Gastroesophageal sphincter (tissue), 4 donors: ENCODE results near the gene MDM4. TPM values are rescaled to one million over a fixed set of nuclear protein-coding genes. Genes with fewer than 3 reads are reported as not detected.

Experiments used
- ATAC-seq: fragments of 150-250 bp; one replicate; pipeline ENCODE4 v1.9.1; 2016; ENCODE audit warnings: mild to moderate bottlenecking, moderate library complexity
- H3K27ac ChIP-seq, 4 donors: fragments of 200-600 bp; sonication (generic) in 3 of 4; 1 replicate in 3 of 4; 2 replicates in 1 of 4; pipeline ENCODE4 v1.5.1; 2016 to 2019
- H3K27me3 ChIP-seq: fragments of 200-600 bp; sonication (generic); one replicate; pipeline ENCODE4 v1.5.1; 2019
- H3K36me3 ChIP-seq, 2 donors: fragments of 200-600 bp; sonication (generic); one replicate each; pipeline ENCODE4 v1.5.1; 2019; ENCODE audit warnings: control low read depth in 1 of 2
- H3K4me1 ChIP-seq, 3 donors: fragments of 200-600 bp; sonication (generic); 1 replicate in 2 of 3; 2 replicates in 1 of 3; pipeline ENCODE4 v1.5.1; 2016 to 2019; ENCODE audit warnings: control low read depth in 2 of 3
- H3K4me3 ChIP-seq, 2 donors: fragments of 200-600 bp; sonication (generic); one replicate each; pipeline ENCODE4 v1.5.1; 2019; ENCODE audit warnings: mild to moderate bottlenecking in 1 of 2, moderate library complexity in 1 of 2
- H3K9me3 ChIP-seq, 3 donors: fragments of 200-600 bp; sonication (generic); one replicate each; pipeline ENCODE4 v1.5.1; 2017 to 2019; ENCODE audit warnings: control low read depth in 2 of 3
- EP300 ChIP-seq: sonication (generic); formaldehyde crosslinking; IDR thresholded peaks from one replicate; pipeline ENCODE4 v1.6.1; 2017; ENCODE audit warnings: antibody characterized with exemption, mild to moderate bottlenecking
- POLR2A ChIP-seq, 2 donors: fragments of 450-650 bp; IDR thresholded peaks; one replicate each; pipeline ENCODE4 v1.6.1; 2017; ENCODE audit warnings: antibody characterized with exemption in 2 of 2, mild to moderate bottlenecking in 2 of 2, moderate library complexity in 1 of 2
- POLR2AphosphoS5 ChIP-seq: sonication (generic); formaldehyde crosslinking; IDR thresholded peaks from one replicate; pipeline ENCODE4 v1.6.1; 2017; ENCODE audit warnings: antibody characterized with exemption
- WGBS, 2 donors: methylation state at CpG; one replicate each; pipeline ENCODE4 v1.1.5; 2018; ENCODE audit warnings: low coverage in 1 of 2; 5-methylcytosine and 5-hydroxymethylcytosine counted together
- total RNA-seq, 4 donors: library from RNA; depleted of rRNA; stranded (reverse); fragments of >200 nt; gene quantifications; one replicate each; pipeline ENCODE4 v1.1.0, GENCODE V29; 2016
- TF ChIP-seq, protein P1 (sequence below), 4 experiments: fragments of 200-600 bp in 2 of 4; fragments of 450-650 bp in 2 of 4; sonication (generic) in 1 of 4; IDR thresholded peaks; one replicate each; pipeline ENCODE4 v1.5.1; 2017 to 2019; ENCODE audit warnings: antibody characterized with exemption in 4 of 4, mild to moderate bottlenecking in 2 of 4, moderate library complexity in 2 of 4

The MDM4 gene
- total RNA-seq, 4 donors from 2014 or later = 24.3 to 74.1 (median 37.9) TPM

DNA sequence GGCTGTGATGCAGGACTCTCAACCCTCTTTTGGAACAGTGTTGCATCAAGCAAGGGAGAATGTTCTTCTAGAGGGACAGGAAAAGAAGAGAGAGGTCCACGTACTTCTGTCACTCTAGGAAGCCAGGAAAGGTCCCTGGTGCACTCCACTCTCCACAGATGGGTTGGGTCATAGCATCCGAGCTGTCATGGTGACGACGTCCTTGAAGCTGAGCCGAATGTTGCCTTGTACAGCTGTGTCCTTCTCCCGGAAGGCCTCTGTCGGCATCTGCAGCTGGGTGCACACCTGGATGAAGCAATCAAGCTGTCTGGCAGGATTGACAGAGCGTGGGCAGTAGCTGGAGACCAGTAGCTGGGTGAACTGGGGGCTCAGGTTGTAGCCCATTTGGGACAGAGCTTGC is 12.5 kb downstream of the MDM4 start:
- Histone ChIP-seq H3K4me3 (no peak overlapping the region), H3K27me3 (no peaks in the 10 kb centered on the region), H3K9me3 (no peaks in the 10 kb centered on the region), H3K4me1 (no peaks in the 10 kb centered on the region), H3K36me3 (peaks cover 0 to 98% of the 10 kb centered on the region in 2 donors), H3K27ac (no peak overlapping the region)
- no peak for ATAC-seq
- no peak for TF ChIP-seq EP300
- no peak for TF ChIP-seq POLR2AphosphoS5
- TF ChIP-seq POLR2A (IDR thresholded peaks at IDR 0.05) = no peak
- TF ChIP-seq, protein P1, sequence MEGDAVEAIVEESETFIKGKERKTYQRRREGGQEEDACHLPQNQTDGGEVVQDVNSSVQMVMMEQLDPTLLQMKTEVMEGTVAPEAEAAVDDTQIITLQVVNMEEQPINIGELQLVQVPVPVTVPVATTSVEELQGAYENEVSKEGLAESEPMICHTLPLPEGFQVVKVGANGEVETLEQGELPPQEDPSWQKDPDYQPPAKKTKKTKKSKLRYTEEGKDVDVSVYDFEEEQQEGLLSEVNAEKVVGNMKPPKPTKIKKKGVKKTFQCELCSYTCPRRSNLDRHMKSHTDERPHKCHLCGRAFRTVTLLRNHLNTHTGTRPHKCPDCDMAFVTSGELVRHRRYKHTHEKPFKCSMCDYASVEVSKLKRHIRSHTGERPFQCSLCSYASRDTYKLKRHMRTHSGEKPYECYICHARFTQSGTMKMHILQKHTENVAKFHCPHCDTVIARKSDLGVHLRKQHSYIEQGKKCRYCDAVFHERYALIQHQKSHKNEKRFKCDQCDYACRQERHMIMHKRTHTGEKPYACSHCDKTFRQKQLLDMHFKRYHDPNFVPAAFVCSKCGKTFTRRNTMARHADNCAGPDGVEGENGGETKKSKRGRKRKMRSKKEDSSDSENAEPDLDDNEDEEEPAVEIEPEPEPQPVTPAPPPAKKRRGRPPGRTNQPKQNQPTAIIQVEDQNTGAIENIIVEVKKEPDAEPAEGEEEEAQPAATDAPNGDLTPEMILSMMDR (IDR thresholded peaks at IDR 0.05) = no peak
- WGBS, 2 donors = 90% methylated on average over 2 of the region's 8 CpGs; no CpG with 5 or more reads in 1 of the 2 donors

DNA sequence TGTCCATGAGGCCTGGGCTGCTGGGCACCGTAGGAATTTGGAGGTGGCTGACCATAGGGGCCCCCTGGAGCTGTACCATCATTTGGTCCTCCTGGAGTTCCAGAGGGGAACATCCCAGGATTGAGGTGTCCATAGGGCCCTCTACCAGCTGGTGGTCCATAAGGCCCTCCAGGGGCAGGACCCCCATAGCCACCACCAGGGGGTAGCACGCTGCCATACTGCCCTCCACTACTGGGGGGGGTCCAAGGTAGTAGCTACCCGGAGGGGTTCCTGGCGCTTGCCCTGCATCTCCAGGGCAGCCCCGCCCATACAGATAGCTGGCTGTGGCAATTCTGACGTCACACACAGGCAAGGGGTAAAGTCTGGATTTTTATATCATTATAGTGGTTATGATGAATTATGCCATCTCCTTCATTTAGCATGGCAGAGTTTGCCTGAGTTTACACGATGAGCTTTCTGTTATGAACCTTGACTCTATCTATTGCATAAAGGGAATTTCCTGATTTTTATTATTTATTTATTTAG is 13.2 kb downstream of the MDM4 start:
- TF ChIP-seq POLR2A (IDR thresholded peaks at IDR 0.05) (no peak), POLR2AphosphoS5 (no peak), EP300 (no peak)
- TF ChIP-seq, protein P1 (IDR thresholded peaks at IDR 0.05) = no peak
- no peak for ATAC-seq
- Histone ChIP-seq H3K36me3 (peaks cover 0 to 98% of the 10 kb centered on the region in 2 donors), H3K27me3 (no peaks in the 10 kb centered on the region), H3K4me1 (no peaks in the 10 kb centered on the region), H3K9me3 (no peaks in the 10 kb centered on the region), H3K4me3 (no peak overlapping the region), H3K27ac (no peak overlapping the region)
- WGBS, 2 donors = 80% methylated on average over 1 to 3 of the region's 7 CpGs

DNA sequence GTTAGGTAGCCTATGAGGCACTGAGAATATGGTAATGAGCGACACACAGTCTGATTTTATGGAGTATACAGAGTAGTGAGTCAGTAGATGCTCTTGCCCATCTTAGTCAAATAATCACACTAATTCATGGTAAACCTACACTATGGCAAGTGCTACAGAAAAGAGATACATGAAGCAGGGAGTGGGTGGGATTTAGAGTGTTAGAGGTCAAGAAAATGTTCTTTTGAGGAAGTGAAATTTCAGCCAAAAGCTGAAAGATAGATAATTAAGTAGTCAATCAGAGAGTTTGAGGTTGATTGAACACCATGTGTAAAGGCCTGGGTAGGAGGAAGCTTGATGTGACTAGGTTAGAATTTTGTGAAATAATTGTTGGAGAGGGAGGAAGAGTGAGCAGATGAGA is 14.7 kb downstream of the MDM4 start:
- WGBS, 2 donors = 89 to 92% methylated on average over 1 of the region's 1 CpG
- TF ChIP-seq EP300 (no peak), POLR2AphosphoS5 (no peak), POLR2A (IDR thresholded peaks at IDR 0.05) (no peak)
- TF ChIP-seq, protein P1 (IDR thresholded peaks at IDR 0.05) = no peak
- no peak for ATAC-seq

DNA sequence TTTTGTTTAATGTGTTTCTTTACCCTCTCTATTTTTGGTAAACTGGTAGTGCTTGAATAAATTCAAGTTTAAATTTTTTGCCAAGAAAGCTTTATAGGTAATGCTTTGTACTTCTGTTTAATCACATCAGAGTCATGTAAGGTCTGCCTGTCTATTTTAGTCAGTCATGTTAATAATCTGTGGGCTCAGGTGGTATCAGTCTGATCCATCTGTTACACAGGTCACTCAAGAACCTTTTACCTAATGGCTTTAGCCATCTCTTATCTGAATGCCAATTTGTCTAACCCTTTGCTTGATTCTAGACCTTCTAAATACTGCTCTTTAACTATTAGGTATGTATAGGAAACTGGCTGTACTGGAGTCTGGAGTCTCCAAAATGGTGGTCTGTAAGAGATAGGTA is 16.6 kb downstream of the MDM4 start:
- TF ChIP-seq, protein P1 (IDR thresholded peaks at IDR 0.05) = no peak
- TF ChIP-seq POLR2A (IDR thresholded peaks at IDR 0.05) (no peak), EP300 (no peak), POLR2AphosphoS5 (no peak)
- H3K9me3 ChIP-seq = no peaks in the 10 kb centered on the region
- no peaks in the 10 kb centered on the region for H3K4me1 ChIP-seq
- H3K27me3 ChIP-seq = no peaks in the 10 kb centered on the region
- no peak for ATAC-seq
- H3K36me3 ChIP-seq = peaks cover 0 to 100% of the 10 kb centered on the region in 2 donors
- H3K27ac ChIP-seq = no peak overlapping the region
- H3K4me3 ChIP-seq = no peak overlapping the region

More for the DNA sequence above, 14.7 kb downstream of the MDM4 start:
- Histone ChIP-seq H3K4me3 (no peak overlapping the region), H3K36me3 (peaks cover 0 to 100% of the 10 kb centered on the region in 2 donors), H3K27ac (no peak overlapping the region), H3K4me1 (no peaks in the 10 kb centered on the region), H3K27me3 (no peaks in the 10 kb centered on the region), H3K9me3 (no peaks in the 10 kb centered on the region)

DNA sequence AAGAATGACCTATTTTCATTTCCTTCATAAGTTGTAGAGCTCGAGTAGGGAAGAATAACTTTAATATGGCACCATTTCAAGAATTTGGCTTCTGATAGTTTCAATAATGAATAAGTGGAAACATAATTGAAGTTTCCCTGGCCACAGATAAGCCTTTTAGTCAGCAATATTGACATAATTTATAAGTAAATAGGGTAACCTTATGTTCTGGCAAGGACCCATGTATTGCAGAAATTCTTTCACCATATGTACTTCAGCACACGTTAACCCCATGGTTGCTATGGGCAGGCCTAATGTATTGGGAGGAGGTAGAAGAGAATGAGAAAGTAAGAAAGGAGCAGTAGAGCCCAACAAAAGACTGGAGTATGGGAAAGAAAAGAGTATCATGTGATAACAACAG is 25.4 kb downstream of the MDM4 start:
- WGBS, 2 donors = 54 to 73% methylated on average over 2 of the region's 2 CpGs
- Histone ChIP-seq H3K4me3 (no peak overlapping the region), H3K9me3 (no peaks in the 10 kb centered on the region), H3K27me3 (no peaks in the 10 kb centered on the region), H3K36me3 (peaks cover 6 to 100% of the 10 kb centered on the region in 2 donors), H3K4me1 (no peaks in the 10 kb centered on the region), H3K27ac (no peak overlapping the region)
- TF ChIP-seq POLR2AphosphoS5 (no peak), EP300 (no peak), POLR2A (IDR thresholded peaks at IDR 0.05) (no peak)
- TF ChIP-seq, protein P1 (IDR thresholded peaks at IDR 0.05) = no peak
- no peak for ATAC-seq
